GM19328 (cell line): Measurements from ENCODE around the gene KIRREL2.

ENCODE experiments used
- ATAC-seq: cut with Tn5 transposase; IDR thresholded peaks from one replicate; pipeline ENCODE4 v1.9.1; 2021; ENCODE audit warnings: mild to moderate bottlenecking, moderate library complexity; ENCODE audit not compliant: unreplicated experiment

Gene KIRREL2

DNA sequence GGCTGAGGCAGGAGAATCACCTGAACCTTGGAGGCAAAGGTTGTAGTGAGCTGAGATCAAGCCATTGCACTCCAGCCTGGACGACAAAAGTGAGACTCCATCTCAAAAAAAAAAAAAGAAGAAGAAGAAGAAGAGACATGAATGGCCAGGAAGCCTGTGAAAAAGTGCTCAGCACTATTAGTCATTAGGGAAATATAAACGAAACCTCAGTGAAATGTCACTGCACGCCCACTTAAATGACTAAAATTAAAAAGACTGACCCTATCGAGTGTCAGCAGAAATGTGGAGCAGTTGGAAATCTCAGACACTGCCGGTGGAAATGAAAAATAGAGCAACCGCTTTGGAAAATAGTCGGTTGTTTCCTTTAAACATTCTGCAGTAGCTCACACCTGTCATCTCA is 56.9 kb downstream of the KIRREL2 start:
- ATAC-seq: no peak

DNA sequence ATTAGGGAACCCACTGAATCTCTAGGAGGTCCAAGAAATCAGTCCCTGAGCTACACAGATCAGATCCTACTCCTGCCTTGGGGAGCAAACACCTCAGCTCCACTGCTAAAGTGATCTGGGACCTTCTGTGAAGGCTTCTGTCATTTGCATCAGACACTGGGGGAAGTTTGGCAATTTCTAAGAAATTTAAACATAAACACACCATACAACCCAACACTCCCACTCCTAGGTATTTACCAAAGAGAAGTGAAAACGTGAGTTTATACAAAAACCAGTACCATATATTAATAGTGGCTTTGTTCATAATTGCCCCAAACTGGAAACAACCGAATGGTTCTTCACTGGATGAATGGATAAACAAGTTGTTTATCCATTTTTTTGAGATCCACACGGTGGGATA is 58.7 kb downstream of the KIRREL2 start:
- no peak for ATAC-seq
